ENCODE measurements around the gene NUDT16L1. TPM values are rescaled to one million over a fixed set of nuclear protein-coding genes. Genes with fewer than 3 reads are reported as not detected.

The NUDT16L1 gene
- total RNA-seq, 1 experiment from 2014 or later, result 33.8 TPM

- no TSS peak for BruUV-seq (replicated peaks)
- peaks cover 7% of the 10 kb centered on the region for H3K4me1 ChIP-seq (ENCODE audit: insufficient read depth, low read length, poor library complexity, severe bottlenecking)
- TF ChIP-seq CTCF (conservative IDR thresholded peaks at IDR 0.05; ENCODE audit: low read depth, low read length), result no peak
- no peak for TF ChIP-seq EZH2 (IDR thresholded peaks at IDR 0.05; ENCODE audit: borderline replicate concordance, low read depth, low read length, poor library complexity, severe bottlenecking)
- ChIA-PET CTCF (no interaction called here), POLR2A (ENCODE audit: low non-redundant PET) (no interaction called here)
- no peaks in the 10 kb centered on the region for H3K9me3 ChIP-seq (ENCODE audit: low read depth, low read length, poor library complexity, severe bottlenecking)
- intact Hi-C loops (cut with micrococcal nuclease; ENCODE audit: unreplicated experiment), result no loop called here
- no peak overlapping the region for H3K4me3 ChIP-seq (ENCODE audit: low read depth, low read length, poor library complexity, severe bottlenecking)
- no peaks in the 10 kb centered on the region for H3K36me3 ChIP-seq (ENCODE audit: insufficient read depth, low read length, poor library complexity, severe bottlenecking)
- no peak overlapping the region for H3K27ac ChIP-seq (ENCODE audit: low read depth, low read length, poor library complexity, severe bottlenecking)
- H3K27me3 ChIP-seq (replicated peaks; ENCODE audit: insufficient read depth, low read depth, low read length, poor library complexity), result no peaks in the 10 kb centered on the region
- DNase-seq (ENCODE audit: low spot score), result no peak
These were observed 11.2 kb upstream of the NUDT16L1 start for GRCh38 chr16:4682084-4682591.

- peak; percentile 35 for DNase-seq (ENCODE audit: low spot score)
- Histone ChIP-seq H3K9me3 (ENCODE audit: low read depth, low read length, poor library complexity, severe bottlenecking) (no peaks in the 10 kb centered on the region), H3K36me3 (ENCODE audit: insufficient read depth, low read length, poor library complexity, severe bottlenecking) (no peaks in the 10 kb centered on the region), H3K27me3 (replicated peaks; ENCODE audit: insufficient read depth, low read depth, low read length, poor library complexity) (no peaks in the 10 kb centered on the region), H3K4me3 (ENCODE audit: low read depth, low read length, poor library complexity, severe bottlenecking) (no peak overlapping the region), H3K27ac (ENCODE audit: low read depth, low read length, poor library complexity, severe bottlenecking) (no peak overlapping the region), H3K4me1 (ENCODE audit: insufficient read depth, low read length, poor library complexity, severe bottlenecking) (peaks cover 7% of the 10 kb centered on the region)
- TF ChIP-seq EZH2 (IDR thresholded peaks at IDR 0.05; ENCODE audit: borderline replicate concordance, low read depth, low read length, poor library complexity, severe bottlenecking) (no peak), CTCF (conservative IDR thresholded peaks at IDR 0.05; ENCODE audit: low read depth, low read length) (peak; percentile 47; the same call in 1 of the 2 replicates)
- ChIA-PET POLR2A (ENCODE audit: low non-redundant PET) (no interaction called here), CTCF (no interaction called here)
- intact Hi-C loops (cut with micrococcal nuclease; ENCODE audit: unreplicated experiment), result no loop called here
- BruUV-seq (replicated peaks), result no TSS peak
These were observed 10.6 kb upstream of the NUDT16L1 start for GRCh38 chr16:4682616-4683254.

GRCh38 chr16:4683255-4684057 is 9.9 kb upstream of the NUDT16L1 start:
- no peaks in the 10 kb centered on the region for H3K27me3 ChIP-seq (replicated peaks; ENCODE audit: insufficient read depth, low read depth, low read length, poor library complexity)
- TF ChIP-seq CTCF (conservative IDR thresholded peaks at IDR 0.05; ENCODE audit: low read depth, low read length), result no peak
- no peak for TF ChIP-seq EZH2 (IDR thresholded peaks at IDR 0.05; ENCODE audit: borderline replicate concordance, low read depth, low read length, poor library complexity, severe bottlenecking)
- peaks cover 7% of the 10 kb centered on the region for H3K4me1 ChIP-seq (ENCODE audit: insufficient read depth, low read length, poor library complexity, severe bottlenecking)
- no TSS peak for BruUV-seq (replicated peaks)
- POLR2A ChIA-PET (ENCODE audit: low non-redundant PET), result no interaction called here
- no peaks in the 10 kb centered on the region for H3K9me3 ChIP-seq (ENCODE audit: low read depth, low read length, poor library complexity, severe bottlenecking)
- H3K36me3 ChIP-seq (ENCODE audit: insufficient read depth, low read length, poor library complexity, severe bottlenecking), result no peaks in the 10 kb centered on the region
- CTCF ChIA-PET, result no interaction called here
- no peak overlapping the region for H3K27ac ChIP-seq (ENCODE audit: low read depth, low read length, poor library complexity, severe bottlenecking)
- DNase-seq (ENCODE audit: low spot score), result no peak
- H3K4me3 ChIP-seq (ENCODE audit: low read depth, low read length, poor library complexity, severe bottlenecking), result no peak overlapping the region
- intact Hi-C loops (cut with micrococcal nuclease; ENCODE audit: unreplicated experiment), result no loop called here
